IPS-20b (cell line): ENCODE results near the gene PTPRN2.

Source experiments
- H3K27ac ChIP-seq: one replicate; pipeline ENCODE4 v1.5.1; 2013; ENCODE audit warnings: low read length
- H3K27me3 ChIP-seq: 2 replicates; pipeline ENCODE4 v1.6.1; 2013; ENCODE audit warnings: mild to moderate bottlenecking, low read length, inconsistent platforms; ENCODE audit not compliant: insufficient read depth
- H3K36me3 ChIP-seq: 2 replicates; pipeline ENCODE4 v1.6.1; 2013; ENCODE audit warnings: low read depth, mild to moderate bottlenecking, inconsistent platforms, low read length, moderate library complexity; ENCODE audit not compliant: insufficient read depth
- H3K4me1 ChIP-seq: 2 replicates; pipeline ENCODE4 v1.6.1; 2013; ENCODE audit warnings: mild to moderate bottlenecking, control low read depth, inconsistent platforms, low read length, moderate library complexity; ENCODE audit not compliant: insufficient read depth
- H3K4me3 ChIP-seq: 2 replicates; pipeline ENCODE4 v1.5.1; 2013; ENCODE audit warnings: mild to moderate bottlenecking, low read length, inconsistent platforms
- H3K9ac ChIP-seq: 2 replicates; pipeline ENCODE4 v1.6.1; 2013; ENCODE audit warnings: low read depth, mild to moderate bottlenecking, inconsistent platforms, low read length, moderate library complexity
- H3K9me3 ChIP-seq: 2 replicates; pipeline ENCODE4 v1.6.1; 2013; ENCODE audit warnings: mild to moderate bottlenecking, low read depth, low read length, inconsistent platforms; ENCODE audit not compliant: insufficient read depth

PTPRN2 gene

DNA sequence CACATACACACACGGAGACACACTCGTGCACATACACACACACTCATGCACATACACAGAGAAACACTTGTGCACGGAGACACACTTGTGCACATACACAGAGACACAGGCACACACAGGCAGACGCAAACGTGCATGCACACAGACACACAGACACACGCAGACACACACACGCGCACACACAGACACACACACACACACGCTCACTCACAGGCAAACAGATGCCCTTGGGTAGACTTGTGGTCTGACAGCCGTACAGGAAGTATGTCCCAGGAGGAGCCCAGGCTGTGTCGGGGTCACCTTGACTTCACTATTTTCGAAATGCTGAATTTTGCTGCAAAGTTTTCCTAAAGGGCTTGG lies 712.8 kb downstream of the PTPRN2 start:
- Histone ChIP-seq H3K27ac (no peak overlapping the region), H3K27me3 (no peaks in the 10 kb centered on the region), H3K9ac (no peak overlapping the region), H3K36me3 (no peaks in the 10 kb centered on the region), H3K9me3 (peaks cover 55% of the 10 kb centered on the region), H3K4me1 (no peaks in the 10 kb centered on the region), H3K4me3 (no peak overlapping the region)

DNA sequence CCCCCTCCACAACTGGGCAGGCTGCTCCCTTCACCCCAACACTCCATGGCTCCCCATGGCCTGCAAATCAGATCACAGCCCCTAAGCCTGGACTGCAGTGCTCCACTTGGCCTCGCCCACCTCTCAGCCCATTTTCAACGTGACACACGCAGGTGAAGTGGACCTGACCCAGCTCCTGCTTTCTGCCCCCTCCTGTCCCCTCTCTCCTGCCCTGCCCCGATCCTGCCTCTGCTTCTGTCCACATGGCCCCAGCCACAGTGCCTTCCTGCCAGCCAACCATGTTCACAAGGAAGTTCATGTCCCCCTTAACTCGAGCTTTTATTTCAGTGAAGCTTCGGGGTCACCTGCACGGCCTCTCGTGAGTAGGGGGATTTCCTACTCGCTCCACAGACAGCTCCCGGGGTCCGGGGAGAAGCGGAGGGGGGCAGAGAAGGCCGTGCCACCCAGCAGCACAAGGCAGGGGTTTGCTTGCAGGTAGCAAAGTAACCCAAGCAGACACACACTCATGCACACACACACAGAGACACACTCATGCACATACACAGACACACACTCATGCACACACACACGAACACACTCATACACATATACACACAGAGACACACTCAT lies 713.3 kb downstream of the PTPRN2 start:
- H3K4me3 ChIP-seq = no peak overlapping the region
- H3K4me1 ChIP-seq = no peaks in the 10 kb centered on the region
- H3K9me3 ChIP-seq = peaks cover 54% of the 10 kb centered on the region
- no peak overlapping the region for H3K27ac ChIP-seq
- no peaks in the 10 kb centered on the region for H3K27me3 ChIP-seq
- no peak overlapping the region for H3K9ac ChIP-seq
- no peaks in the 10 kb centered on the region for H3K36me3 ChIP-seq

DNA sequence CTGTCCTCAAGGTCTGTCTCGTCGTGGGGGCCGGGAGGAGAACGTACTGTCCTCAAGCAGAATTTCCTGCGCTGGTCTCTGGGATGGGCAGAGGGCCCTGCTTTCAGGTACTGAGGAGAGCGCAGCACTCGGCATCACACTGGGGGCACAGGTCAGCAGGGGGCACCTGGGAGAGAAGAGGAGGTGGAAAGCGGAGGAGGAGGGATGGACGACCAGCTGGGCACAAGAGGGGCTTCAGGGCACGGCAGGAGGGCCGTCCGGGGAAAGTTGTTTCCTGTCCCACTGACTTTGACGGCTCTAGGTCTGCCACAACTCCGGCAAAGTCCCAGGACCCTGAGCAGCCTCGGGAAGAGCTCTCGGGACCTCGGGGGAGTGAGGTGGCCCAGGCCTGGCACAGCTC lies 714.0 kb downstream of the PTPRN2 start:
- Histone ChIP-seq H3K9ac (no peak overlapping the region), H3K4me1 (no peaks in the 10 kb centered on the region), H3K4me3 (no peak overlapping the region), H3K27me3 (no peaks in the 10 kb centered on the region), H3K36me3 (no peaks in the 10 kb centered on the region), H3K27ac (no peak overlapping the region), H3K9me3 (peaks cover 58% of the 10 kb centered on the region)

DNA sequence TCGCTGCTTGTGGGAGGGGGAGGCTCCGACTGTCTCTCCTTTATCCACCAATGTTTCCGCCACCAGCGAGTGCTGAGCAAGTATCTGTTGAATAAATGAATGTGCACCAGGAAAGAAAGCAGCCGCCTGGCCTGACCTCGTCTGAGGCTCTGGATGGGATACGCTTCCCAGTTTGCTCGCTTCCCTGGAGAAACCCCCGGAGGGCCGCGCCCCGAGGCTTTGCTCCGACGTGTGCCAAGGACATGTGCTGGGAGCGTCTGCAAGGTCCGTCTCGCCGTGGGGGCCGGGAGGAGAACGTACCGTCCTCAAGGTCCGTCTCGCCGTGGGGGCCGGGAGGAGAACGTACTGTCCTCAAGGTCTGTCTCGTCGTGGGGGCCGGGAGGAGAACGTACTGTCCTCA lies 714.4 kb downstream of the PTPRN2 start:
- H3K9ac ChIP-seq = no peak overlapping the region
- peaks cover 61% of the 10 kb centered on the region for H3K9me3 ChIP-seq
- no peaks in the 10 kb centered on the region for H3K4me1 ChIP-seq
- no peaks in the 10 kb centered on the region for H3K27me3 ChIP-seq
- H3K4me3 ChIP-seq = no peak overlapping the region
- no peaks in the 10 kb centered on the region for H3K36me3 ChIP-seq
- no peak overlapping the region for H3K27ac ChIP-seq

DNA sequence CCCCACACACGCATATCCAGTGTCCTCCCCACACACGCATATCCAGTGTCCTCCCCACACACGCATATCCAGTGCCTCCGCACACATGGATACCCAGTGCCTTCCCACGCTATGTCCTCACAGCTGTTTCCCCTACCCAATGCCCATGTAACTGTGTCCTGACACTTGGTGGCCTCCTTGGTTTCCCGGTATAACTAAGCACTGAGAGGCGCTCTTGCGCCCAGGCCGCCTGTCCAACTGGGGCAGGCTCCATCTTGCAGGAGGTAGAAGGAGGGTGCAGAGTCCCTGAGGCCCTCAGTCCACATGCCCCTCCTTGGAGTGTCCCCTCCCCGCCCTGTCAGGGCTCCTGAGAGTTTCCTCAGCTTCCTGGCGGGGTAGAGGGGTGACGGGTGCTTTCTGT lies 715.2 kb downstream of the PTPRN2 start:
- H3K9me3 ChIP-seq = peaks cover 65% of the 10 kb centered on the region
- H3K27ac ChIP-seq = no peak overlapping the region
- H3K27me3 ChIP-seq = no peaks in the 10 kb centered on the region
- H3K4me3 ChIP-seq = no peak overlapping the region
- H3K4me1 ChIP-seq = no peaks in the 10 kb centered on the region
- no peak overlapping the region for H3K9ac ChIP-seq
- H3K36me3 ChIP-seq = no peaks in the 10 kb centered on the region

DNA sequence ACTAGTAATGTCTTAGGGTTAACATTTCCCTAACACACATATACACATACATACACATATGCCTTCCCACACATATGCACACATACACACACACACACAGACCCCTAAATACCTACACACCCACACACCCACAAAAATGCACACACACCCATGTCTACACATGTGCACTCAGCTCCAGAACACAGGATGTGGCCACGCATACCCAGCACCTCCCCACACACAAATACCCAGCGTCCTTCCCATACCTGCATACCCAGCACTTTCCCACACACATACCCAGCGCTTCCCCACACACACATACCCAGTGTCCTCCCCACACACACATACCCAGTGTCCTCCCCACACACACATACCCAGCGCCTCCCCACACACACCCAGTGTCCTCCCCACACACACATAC lies 715.9 kb downstream of the PTPRN2 start:
- Histone ChIP-seq H3K36me3 (no peaks in the 10 kb centered on the region), H3K27me3 (no peaks in the 10 kb centered on the region), H3K27ac (no peak overlapping the region), H3K4me3 (no peak overlapping the region), H3K9ac (no peak overlapping the region), H3K9me3 (peaks cover 66% of the 10 kb centered on the region), H3K4me1 (no peaks in the 10 kb centered on the region)

DNA sequence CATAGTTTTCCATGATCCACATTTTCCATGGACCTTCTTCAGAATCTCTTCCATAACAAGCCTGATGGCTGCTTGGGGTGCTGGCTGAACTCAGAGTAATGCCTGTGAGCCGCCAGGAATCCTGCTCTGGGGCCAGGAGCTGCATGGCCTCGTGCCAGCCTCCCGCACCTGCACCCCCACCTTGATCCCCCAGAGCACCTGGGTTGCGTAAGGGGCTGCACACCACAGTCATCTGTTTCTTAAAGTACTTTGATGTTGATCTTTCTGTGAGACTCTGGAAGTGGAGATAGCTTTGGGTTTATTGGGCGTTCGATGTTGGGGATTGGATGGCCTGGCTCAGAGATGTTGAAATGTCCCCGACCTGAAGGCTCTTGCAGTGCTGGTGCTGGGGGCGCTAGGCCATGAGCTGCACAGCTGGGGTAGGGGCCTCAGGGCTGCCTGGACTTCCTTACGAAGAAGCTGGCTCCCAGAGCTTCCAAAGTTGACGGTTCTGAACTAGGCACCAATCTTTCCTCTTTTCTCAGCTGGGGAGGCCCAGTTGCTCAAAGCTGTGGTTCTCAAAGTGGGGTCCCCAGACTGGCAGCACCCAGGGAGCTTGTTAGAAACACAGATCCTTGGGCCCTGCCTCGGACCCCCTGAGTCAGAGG lies 716.9 kb downstream of the PTPRN2 start:
- Histone ChIP-seq H3K27me3 (no peaks in the 10 kb centered on the region), H3K4me3 (no peak overlapping the region), H3K27ac (no peak overlapping the region), H3K9ac (no peak overlapping the region), H3K4me1 (no peaks in the 10 kb centered on the region), H3K9me3 (peaks cover 66% of the 10 kb centered on the region), H3K36me3 (no peaks in the 10 kb centered on the region)

DNA sequence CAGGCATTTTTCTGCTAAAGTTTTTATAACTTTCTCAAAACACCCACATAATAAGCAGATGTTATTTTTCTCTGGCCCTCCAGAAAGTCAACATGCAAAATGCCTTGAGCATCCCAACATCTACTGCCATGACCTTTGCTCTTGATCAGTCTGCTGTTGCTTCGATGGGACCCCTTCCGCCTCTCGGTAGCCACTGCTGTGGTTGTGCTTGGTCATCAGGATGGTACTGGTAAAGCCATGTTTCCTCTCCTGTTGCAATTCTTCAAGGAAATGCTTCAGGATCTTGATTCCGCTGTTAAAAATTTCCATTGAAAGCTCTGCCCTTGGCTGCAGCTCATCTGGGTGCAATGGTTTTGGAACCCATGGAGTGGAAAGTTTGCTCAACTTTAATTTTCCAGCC lies 717.8 kb downstream of the PTPRN2 start:
- Histone ChIP-seq H3K4me1 (no peaks in the 10 kb centered on the region), H3K27ac (no peak overlapping the region), H3K36me3 (no peaks in the 10 kb centered on the region), H3K9ac (no peak overlapping the region), H3K4me3 (no peak overlapping the region), H3K9me3 (peaks cover 75% of the 10 kb centered on the region), H3K27me3 (no peaks in the 10 kb centered on the region)

DNA sequence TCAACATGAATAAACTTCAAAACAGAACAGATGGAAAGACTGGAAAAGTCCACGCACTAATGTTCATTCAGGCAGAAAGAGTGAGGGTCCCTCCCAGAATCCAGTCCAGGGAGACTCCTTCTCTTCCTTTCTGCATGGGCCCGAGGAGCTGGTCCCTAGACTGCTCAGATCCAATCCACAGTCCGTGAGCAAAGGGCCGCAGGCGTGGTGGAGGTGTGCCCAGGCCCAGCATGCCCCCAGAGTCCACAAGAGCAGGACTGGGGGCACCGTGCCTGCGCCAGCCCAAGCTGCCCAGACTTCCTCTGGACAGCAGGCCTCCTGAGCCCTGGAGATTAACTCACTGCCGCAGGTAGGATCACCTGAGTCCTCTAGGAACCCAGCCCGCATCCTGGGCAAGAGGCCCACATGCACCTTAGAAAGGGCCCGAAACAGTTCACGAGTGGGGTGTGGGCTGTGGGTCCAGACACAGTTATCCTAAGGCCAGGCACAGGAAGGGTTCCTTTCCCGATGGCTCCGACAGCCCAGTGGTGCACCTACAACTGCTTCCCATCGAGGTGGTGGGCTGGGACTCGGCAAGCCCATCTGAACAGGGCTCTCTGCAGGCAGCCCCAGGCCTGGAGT lies 719.8 kb downstream of the PTPRN2 start:
- H3K9ac ChIP-seq = no peak overlapping the region
- no peaks in the 10 kb centered on the region for H3K4me1 ChIP-seq
- H3K27me3 ChIP-seq = no peaks in the 10 kb centered on the region
- peaks cover 77% of the 10 kb centered on the region for H3K9me3 ChIP-seq
- H3K27ac ChIP-seq = no peak overlapping the region
- no peaks in the 10 kb centered on the region for H3K36me3 ChIP-seq
- no peak overlapping the region for H3K4me3 ChIP-seq

DNA sequence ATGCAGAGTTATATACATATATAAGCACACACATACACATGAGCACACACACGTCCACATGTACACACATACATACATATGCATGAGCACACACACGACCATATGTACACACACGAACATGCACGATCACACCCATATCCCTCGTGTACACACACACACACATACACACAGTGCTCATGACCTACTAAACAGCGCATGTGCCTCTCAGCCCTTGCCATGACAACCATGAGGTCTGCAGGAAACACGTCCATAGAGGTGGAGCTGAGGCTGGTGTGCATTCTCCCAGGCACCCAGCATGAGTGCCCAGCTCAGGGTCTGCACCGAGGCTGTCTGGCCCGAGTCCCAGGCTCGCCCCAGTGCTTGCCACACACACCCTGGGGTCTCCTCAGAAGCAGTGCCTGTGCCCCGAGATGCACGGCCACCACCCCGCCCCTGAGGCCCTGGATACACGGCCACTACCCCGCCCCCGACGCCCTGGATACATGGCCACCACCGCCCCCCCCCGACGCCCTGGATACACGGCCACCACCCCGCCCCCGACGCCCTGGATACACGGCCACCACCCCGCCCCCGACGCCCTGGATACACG lies 721.2 kb downstream of the PTPRN2 start:
- Histone ChIP-seq H3K9ac (no peak overlapping the region), H3K9me3 (peaks cover 73% of the 10 kb centered on the region)

DNA sequence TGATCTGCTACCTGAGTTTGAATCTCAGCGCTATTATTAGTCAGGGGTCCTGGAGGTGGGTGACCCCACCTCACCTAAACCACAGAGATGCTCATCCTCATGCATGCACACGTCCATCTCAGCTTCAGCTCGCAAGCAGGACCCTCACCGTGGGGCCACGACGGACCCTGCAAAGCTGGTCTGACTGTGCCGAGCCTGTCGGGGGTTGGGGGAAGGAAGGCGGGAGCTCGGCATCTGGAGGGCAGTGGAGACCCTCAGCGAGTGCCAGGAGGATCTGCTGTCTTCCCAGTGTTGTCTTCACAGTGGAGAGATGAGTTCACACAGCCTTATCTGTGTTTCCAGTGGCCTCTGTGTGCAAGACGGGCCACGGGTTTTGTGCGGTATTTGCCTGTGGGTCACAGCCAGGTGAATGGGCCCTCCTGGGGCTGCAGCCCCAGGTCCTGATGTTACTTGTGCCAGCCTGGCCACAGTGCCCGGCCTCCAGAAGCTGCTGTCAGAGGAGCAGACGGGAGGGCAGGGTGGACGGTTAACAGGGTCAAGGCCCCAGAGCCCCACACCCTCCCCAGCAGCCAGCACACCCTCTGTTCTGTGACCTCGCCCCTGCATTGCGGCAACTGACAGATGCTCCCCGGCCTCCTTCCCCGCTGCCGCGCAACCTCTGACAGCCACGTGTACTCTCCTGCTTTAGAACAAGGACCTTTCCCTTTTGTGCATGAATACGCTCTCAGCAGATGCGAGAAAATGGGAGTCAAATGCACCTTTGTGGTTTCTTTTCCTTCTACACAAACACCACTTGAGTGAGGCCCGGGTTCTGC lies 722.1 kb downstream of the PTPRN2 start:
- H3K36me3 ChIP-seq = no peaks in the 10 kb centered on the region
- no peaks in the 10 kb centered on the region for H3K27me3 ChIP-seq
- peaks cover 65% of the 10 kb centered on the region for H3K9me3 ChIP-seq
- no peak overlapping the region for H3K4me3 ChIP-seq
- H3K4me1 ChIP-seq = no peaks in the 10 kb centered on the region
- H3K27ac ChIP-seq = no peak overlapping the region
- no peak overlapping the region for H3K9ac ChIP-seq

More for the DNA sequence above, 721.2 kb downstream of the PTPRN2 start:
- H3K4me3 ChIP-seq = no peak overlapping the region
- H3K4me1 ChIP-seq = no peaks in the 10 kb centered on the region
- no peaks in the 10 kb centered on the region for H3K36me3 ChIP-seq
- H3K27ac ChIP-seq = no peak overlapping the region
- no peaks in the 10 kb centered on the region for H3K27me3 ChIP-seq
